Astrocyte of the cerebellum (primary cell): Measurements from ENCODE around the gene FETUB.
"Not testable (repeated sequence)": the region's sequence is repeated elsewhere in the genome, so short reads cannot be mapped to it uniquely, and the experiment has no call there.

Source experiments
- DNase-seq: peaks from one replicate; pipeline ENCODE4 v3.0.0-alpha.2; 2011; ENCODE audit warnings: low read depth
- H3K4me3 ChIP-seq: 2 replicates; pipeline ENCODE4 v1.5.1; 2011; ENCODE audit warnings: mild to moderate bottlenecking, low read depth, low read length, moderate library complexity
- in situ Hi-C: cut with HindIII; loops from 2 replicates; pipeline ENCODE4 v1.10.0; 2017; ENCODE audit warnings: low sequenced_read_pairs
- TF ChIP-seq, protein P1 (sequence below): IDR thresholded peaks from 2 replicates; pipeline ENCODE4 v1.5.1; 2012; ENCODE audit warnings: low read length, low read depth, moderate library complexity, mild to moderate bottlenecking; ENCODE audit errors: missing control alignments

Gene FETUB

DNA sequence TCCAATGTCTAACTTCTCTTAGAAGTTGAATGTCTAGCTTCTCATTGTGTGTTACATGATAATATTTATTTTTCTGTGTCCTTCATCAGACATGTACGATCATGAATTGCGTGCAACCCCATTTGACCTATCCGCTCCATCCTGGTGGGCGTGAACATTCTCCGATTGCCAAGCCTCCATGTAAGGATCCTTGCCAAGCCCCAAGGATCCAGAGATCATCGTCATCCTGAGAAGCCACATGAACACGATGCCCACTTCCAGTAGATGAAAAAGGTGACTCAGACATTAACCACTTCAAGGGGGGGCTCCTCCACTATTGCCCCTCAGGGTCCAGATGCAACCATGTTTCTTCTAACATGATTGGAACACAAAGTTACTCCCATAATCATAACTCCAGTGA, 51.5 kb downstream of the FETUB start:
- in situ Hi-C loops, result no loop called here
- DNase-seq, result no peak
- no peak overlapping the region for H3K4me3 ChIP-seq
- TF ChIP-seq, protein P1, sequence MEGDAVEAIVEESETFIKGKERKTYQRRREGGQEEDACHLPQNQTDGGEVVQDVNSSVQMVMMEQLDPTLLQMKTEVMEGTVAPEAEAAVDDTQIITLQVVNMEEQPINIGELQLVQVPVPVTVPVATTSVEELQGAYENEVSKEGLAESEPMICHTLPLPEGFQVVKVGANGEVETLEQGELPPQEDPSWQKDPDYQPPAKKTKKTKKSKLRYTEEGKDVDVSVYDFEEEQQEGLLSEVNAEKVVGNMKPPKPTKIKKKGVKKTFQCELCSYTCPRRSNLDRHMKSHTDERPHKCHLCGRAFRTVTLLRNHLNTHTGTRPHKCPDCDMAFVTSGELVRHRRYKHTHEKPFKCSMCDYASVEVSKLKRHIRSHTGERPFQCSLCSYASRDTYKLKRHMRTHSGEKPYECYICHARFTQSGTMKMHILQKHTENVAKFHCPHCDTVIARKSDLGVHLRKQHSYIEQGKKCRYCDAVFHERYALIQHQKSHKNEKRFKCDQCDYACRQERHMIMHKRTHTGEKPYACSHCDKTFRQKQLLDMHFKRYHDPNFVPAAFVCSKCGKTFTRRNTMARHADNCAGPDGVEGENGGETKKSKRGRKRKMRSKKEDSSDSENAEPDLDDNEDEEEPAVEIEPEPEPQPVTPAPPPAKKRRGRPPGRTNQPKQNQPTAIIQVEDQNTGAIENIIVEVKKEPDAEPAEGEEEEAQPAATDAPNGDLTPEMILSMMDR, result no peak

DNA sequence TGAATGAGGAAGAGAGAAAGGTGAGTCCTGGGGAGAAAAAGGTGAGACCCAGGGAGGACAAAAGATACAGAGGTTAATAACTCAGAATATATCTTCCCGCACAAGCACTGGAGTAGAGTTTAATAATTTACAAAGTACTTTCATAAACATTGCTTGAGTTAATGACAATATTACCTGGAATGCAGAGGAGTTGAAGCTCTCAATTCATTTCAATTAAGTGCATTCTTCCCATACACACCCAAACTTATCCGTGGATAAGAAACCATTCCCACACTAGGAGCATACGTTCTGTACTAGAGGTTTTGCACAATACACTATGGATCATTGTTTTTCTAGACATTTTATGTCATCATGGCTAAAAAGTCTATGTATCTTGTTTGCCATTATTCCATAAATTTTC, 53.6 kb downstream of the FETUB start:
- TF ChIP-seq, protein P1, result no peak
- H3K4me3 ChIP-seq, result no peak overlapping the region
- DNase-seq, result no peak
- in situ Hi-C loops, result no loop called here

DNA sequence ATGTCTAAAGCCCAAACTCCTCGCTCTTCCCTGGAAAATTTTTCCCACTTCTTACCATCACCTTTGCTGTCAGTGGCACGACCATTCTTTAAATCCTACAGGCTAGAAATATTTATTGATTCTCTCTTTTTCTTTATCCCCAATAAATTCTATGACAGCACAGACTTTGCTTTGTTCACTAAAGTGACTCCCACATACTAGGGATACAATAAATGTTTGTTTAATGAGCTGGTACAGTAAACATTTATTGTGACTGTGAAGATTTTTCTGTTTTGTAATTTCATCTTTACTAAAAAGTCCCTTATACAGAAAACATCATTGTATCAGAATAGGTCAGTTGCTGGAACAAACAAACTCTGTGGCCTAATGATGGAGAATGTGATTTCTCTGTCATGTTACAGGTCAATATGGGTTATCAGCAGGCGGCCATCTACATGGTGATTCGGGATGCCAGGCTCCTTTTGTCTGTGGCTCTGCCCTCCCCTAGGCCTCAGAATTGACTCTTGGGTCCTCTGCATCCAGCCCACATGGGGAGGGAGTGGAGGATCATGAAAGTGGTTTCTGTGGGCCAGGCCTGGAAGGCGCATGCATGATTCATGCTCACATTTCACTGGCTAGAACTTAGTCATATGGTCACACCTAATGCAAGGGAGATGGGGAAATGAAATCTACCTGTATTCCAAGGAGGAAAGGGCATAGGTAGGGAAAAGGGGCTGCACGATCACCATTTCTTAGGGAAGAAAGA, 54.3 kb downstream of the FETUB start:
- TF ChIP-seq, protein P1, result no peak
- in situ Hi-C loops, result no loop called here

DNA sequence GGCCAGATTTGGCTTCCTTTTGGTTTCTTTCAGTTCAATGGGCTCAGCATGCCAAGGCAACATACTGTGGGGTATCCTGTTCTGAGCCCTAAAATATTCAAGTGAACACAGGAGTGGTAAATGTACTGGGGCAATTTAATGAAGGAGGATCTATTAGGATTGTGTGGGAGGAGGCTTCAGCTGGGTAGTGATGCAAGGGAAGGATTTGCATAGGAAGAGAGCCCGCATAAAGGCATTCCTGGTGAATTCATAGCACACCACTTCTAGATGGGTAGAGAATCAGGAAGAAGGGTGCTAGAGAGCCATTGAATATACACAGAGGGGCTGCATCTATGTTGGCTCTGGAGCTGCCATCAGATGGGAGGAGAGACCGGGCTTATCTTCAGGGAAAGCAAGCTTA, 56.3 kb downstream of the FETUB start:
- in situ Hi-C loops, result no loop called here
- H3K4me3 ChIP-seq, result no peak overlapping the region
- TF ChIP-seq, protein P1, result no peak
- no peak for DNase-seq

More for the DNA sequence above, 54.3 kb downstream of the FETUB start:
- no peak for DNase-seq
- H3K4me3 ChIP-seq, result no peak overlapping the region

DNA sequence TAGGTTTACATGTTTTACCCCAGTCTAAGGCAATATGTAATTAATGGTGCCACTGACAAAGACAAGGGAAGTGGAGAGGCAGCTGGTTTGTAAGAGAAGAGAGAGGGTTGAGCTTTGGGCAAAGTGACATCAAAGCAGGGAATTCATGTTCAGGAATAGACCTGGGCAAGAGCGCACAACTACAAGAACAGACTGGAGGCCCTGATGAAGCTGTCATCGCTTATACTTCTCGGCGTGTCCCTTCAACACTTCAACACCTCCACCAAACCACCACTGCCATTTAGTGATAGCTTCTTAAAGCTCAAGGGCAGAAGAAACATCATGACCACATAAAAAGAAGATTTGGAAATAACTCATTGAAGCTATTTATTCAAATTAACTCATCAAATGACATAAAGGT, 57.3 kb downstream of the FETUB start:
- in situ Hi-C loops, result no loop called here
- H3K4me3 ChIP-seq, result no peak overlapping the region
- TF ChIP-seq, protein P1, result no peak
- no peak for DNase-seq

DNA sequence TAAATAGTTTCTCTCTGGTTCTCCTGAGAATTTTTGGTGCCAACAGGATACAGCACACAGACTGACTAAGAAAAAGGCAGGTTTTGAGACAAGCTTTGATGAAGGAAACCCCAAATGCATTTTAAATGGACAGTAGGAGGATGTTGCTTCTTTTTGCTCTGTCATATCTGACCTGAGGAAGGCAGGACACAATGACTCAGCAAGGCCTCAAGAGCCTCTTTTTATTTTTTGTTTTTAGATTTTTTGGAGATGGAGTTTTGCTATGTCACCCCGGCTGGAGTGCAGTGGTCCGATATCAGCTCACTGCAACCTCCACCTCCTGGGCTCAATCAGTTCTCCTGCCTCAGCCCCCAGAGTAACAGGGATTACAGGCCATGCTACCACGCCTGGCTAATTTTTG, 60.1 kb downstream of the FETUB start:
- in situ Hi-C loops, result no loop called here
- no peak for DNase-seq
- H3K4me3 ChIP-seq, result no peak overlapping the region
- TF ChIP-seq, protein P1, result no peak

DNA sequence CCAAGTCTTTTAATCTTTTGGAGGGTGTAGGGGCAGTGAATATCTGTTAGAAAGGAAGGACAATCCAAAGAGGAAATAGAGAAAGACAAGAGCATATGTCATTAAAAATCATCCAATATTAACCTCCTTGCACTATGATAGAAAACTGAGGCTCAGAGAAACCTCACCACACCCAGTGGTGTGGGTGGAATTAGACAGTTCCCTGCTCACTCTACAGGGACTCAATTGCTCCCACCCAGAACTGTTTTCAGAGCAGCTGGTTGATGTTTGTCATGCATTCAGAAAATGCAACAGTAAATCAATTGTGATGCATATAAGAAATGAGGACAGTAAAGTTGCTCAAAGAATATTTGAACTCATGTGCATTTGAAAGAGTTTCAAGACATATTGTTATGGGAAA, 62.3 kb downstream of the FETUB start:
- DNase-seq, in situ Hi-C loops, H3K4me3 ChIP-seq: not testable (repeated sequence)
